ENCODE data around the gene IKZF3. TPM values are rescaled to one million over a fixed set of nuclear protein-coding genes. Genes with fewer than 3 reads are reported as not detected.
"Not testable (repeated sequence)": the region's sequence is repeated elsewhere in the genome, so short reads cannot be mapped to it uniquely, and the experiment has no call there.

The IKZF3 gene
- total RNA-seq, 1 donor: 0.81 TPM

GRCh38 chr17:39757931-39758873, 105.9 kb downstream of the IKZF3 start:
- peak in 1 of 3 donors; percentile 45 for DNase-seq (ENCODE audit: low read depth in 2 of 3, low spot score in 2 of 3)

GRCh38 chr17:39757176-39757662, 106.9 kb downstream of the IKZF3 start:
- DNase-seq (ENCODE audit: low read depth in 2 of 3, low spot score in 2 of 3): no peak

GRCh38 chr17:39756380-39757079, 107.6 kb downstream of the IKZF3 start:
- no peak for DNase-seq (ENCODE audit: low read depth in 2 of 3, low spot score in 2 of 3)

- DNase-seq (ENCODE audit: low read depth in 2 of 3, low spot score in 2 of 3): peak in 2 of 3 donors; percentile 43 to 52
Observed at GRCh38 chr17:39755554-39756379, 108.3 kb downstream of the IKZF3 start.

- DNase-seq (ENCODE audit: low read depth in 2 of 3, low spot score in 2 of 3): peak in 1 of 3 donors; percentile 10
Observed at GRCh38 chr17:39754958-39755553, 109.1 kb downstream of the IKZF3 start.

GRCh38 chr17:39754161-39754957, 109.8 kb downstream of the IKZF3 start:
- DNase-seq (ENCODE audit: low read depth in 2 of 3, low spot score in 2 of 3): peak; percentile 89 to 98 (median 89)

- peak in 2 of 3 donors; percentile 72 to 83 for DNase-seq (ENCODE audit: low read depth in 2 of 3, low spot score in 2 of 3)
Observed at GRCh38 chr17:39753514-39754160, 110.5 kb downstream of the IKZF3 start.

GRCh38 chr17:39752241-39752881, 111.8 kb downstream of the IKZF3 start:
- DNase-seq (ENCODE audit: low read depth in 2 of 3, low spot score in 2 of 3): no peak

- DNase-seq (ENCODE audit: low read depth in 2 of 3, low spot score in 2 of 3): no peak
Observed at GRCh38 chr17:39751637-39752036, 112.5 kb downstream of the IKZF3 start.

- no peak for DNase-seq (ENCODE audit: low read depth in 2 of 3, low spot score in 2 of 3)
Observed at GRCh38 chr17:39751016-39751543, 113.0 kb downstream of the IKZF3 start.

GRCh38 chr17:39750131-39751015, 113.7 kb downstream of the IKZF3 start:
- DNase-seq (ENCODE audit: low read depth in 2 of 3, low spot score in 2 of 3): no peak

GRCh38 chr17:39748444-39749034, 115.6 kb downstream of the IKZF3 start:
- DNase-seq (ENCODE audit: low read depth in 2 of 3, low spot score in 2 of 3): not testable (repeated sequence)

- DNase-seq (ENCODE audit: low read depth in 2 of 3, low spot score in 2 of 3): no peak
Observed at GRCh38 chr17:39747745-39748144, 116.4 kb downstream of the IKZF3 start.

GRCh38 chr17:39746145-39746461, 118.0 kb downstream of the IKZF3 start:
- DNase-seq (ENCODE audit: low read depth in 2 of 3, low spot score in 2 of 3): no peak

GRCh38 chr17:39745335-39746144, 118.6 kb downstream of the IKZF3 start:
- no peak for DNase-seq (ENCODE audit: low read depth in 2 of 3, low spot score in 2 of 3)

- no peak for DNase-seq (ENCODE audit: low read depth in 2 of 3, low spot score in 2 of 3)
Observed at GRCh38 chr17:39744836-39745215, 119.3 kb downstream of the IKZF3 start.
